ENCODE results near the gene SLC6A19.

SLC6A19 gene

DNA sequence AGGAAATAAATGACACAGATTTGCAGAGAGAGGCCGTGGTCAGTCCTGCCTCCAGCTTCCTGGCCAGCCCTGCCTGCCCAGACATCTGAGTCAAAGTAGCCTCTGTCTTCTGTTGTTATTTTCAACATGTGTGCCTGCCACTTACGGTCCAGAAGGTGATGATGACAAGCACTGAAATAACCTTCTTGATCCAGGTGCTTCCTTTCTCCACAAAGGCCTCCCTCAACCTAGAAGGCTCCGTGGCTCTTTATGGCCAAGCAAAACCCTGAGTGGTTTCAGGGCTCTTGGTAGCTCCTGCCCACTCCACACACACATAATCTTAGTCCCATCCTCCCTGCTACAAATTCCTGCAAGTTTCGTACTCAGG is 34.1 kb upstream of the SLC6A19 start:
- no peak for DNase-seq

DNA sequence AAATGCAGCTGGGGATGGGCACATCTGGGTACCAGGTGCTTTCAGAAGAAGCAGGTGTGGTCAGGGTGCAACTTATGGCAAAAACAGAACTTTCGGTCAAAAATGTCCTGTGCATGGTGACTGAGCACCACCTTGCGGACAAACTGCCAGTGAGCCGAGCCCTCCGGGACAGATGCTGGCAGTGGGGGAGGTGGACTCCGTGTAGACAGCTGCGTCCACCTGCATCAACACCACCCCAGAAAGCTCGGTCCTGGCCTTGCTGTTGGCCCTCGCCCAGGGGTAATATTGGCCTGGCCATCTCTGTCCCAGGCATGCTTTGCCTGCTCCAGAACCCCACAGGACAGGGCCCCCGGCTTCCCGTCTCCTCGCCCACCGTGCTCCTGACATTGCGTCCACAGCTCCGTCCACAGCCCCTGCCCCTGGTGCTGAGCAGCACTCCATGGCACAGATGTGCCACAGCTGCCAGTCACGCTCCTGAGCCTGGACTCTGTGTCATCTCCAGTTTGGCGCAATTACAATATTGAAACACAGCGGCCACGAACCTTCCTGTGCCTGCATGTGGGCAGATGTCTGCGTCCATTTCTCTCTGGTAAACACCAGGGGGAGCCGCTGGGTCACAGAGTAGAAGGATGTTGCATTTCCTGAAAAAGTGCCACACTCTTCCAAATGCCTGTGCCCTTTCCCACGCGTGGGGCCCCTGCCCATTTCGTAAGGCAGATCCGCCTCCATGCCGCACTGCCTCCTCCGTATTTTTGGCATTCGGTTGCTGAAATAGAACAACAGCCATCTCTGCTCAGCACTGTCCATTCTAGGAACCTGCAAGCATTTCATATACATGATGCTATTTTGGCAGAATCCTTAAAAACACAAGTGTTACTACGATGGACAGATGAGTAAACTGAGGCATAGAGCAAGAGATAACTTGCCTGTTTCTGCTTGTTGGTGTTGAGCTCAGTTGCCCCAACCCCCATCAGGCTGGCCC is 33.4 kb upstream of the SLC6A19 start:
- DNase-seq: peak; percentile 82

DNA sequence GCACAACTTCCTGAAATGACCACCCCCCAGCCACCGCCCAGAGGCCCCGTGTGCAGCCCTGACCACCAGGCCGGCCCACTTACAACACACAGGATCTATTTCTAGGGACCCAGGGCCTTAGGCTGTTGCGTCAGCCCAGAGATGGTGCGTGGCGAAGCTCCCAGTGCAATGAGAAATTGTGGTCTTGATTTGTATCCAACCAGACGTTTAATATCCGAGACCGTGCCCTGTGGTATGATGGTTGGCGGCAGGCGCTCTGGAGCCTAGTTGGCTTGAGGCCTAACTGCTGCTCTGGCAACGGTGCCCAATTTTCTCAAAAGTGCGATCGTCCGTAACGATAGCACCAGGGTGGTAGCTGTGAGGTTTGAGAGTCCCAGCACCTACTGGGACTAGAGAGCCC is 32.6 kb upstream of the SLC6A19 start:
- DNase-seq: no peak

DNA sequence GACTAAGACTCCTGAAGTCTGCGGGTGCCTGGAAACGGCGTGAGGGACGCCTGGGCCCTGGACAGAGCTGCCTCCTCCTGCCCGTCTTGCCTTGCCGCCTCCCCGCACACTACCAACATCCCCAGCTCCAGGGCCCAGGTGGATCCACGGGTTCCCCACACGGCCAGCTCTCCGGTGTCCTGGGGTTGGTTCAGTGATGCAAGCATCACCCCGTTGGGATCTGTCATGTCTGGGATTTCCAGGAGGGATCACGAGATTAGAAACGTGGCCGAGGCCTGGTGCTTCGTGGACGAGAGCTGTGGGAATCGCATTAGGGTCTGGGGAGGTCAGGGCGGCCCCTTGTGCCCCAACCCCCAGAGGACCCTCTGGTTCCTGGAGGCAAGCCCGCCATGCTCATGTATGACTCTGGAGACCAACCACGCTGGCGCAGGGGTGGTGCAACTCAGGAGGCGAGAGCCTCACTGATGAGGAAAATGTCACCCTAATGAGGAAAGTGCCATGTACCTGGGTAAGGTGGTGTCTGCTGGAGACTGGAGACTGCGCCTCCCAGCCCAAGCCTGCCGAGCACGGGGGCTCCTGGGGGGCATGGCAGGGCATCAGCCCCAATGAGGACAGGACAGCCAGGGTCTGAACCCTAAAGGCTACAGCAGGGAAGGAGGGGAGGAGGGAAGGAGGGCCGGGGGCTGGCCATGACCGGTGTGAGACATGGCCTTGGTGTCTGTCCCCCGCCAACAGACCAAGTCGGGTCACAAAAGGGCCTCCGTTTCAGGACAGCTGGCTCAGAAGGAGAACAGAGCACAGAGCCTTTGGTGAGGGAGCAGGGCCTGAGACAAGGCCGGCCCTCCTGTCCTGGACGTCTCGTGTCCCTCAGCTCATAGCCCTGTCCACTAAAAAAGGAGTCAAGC is 31.9 kb upstream of the SLC6A19 start:
- no peak for DNase-seq

DNA sequence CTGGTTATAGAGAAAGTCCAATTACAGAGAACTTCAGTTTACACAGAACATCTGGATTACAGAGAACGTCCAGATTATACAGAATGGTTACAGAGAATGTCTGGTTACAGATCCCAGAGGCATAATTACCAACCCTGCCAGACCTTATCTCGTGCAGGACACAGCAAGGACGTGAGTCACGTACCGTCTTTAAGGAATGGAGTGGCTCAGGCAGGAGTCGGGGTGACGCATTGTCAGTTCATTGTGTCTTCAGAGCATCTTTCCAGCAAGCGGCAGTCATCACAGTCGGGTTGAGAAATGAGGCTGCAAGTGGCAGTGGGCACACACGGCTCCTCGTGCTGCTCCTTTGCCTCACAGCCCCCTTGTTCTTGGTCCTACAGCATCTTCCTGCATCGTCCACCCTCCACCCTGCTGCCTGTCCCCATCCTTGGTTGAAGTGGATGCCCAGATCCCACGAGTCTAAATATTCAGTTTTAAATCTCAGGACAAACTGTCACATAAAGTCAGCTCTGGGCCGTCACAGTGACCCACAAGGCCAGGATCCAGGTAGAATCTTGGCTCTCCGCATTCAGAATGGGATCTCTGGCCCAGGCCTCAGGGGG is 30.0 kb upstream of the SLC6A19 start:
- no peak for DNase-seq

DNA sequence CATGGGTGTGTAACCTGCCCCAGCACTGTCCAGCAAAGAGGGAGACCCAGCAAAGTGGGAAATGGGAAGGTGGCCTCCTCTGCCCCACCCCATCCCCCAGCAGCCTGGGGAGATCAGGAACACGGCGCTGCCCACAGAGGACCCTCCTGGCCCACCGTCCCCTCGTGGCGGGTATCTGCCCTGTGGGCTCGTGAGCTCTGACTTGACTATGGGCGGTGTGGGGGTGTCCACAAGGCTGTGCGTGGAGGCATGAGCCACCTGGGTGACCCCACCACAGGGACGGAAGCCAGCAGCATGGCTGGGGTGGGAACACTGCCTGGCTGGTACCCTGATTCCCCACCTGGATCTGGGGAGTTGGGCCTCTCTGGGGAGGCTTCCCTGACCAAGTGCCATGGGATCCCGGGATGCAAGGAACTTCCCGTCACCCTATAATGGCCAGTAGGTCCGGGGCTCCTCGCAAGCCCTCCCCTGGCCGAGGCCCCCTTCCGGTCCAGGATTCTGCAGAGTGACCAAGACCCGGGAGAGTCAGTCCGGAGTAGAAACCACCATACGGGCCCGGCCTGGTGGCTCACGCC is 29.3 kb upstream of the SLC6A19 start:
- no peak for DNase-seq

DNA sequence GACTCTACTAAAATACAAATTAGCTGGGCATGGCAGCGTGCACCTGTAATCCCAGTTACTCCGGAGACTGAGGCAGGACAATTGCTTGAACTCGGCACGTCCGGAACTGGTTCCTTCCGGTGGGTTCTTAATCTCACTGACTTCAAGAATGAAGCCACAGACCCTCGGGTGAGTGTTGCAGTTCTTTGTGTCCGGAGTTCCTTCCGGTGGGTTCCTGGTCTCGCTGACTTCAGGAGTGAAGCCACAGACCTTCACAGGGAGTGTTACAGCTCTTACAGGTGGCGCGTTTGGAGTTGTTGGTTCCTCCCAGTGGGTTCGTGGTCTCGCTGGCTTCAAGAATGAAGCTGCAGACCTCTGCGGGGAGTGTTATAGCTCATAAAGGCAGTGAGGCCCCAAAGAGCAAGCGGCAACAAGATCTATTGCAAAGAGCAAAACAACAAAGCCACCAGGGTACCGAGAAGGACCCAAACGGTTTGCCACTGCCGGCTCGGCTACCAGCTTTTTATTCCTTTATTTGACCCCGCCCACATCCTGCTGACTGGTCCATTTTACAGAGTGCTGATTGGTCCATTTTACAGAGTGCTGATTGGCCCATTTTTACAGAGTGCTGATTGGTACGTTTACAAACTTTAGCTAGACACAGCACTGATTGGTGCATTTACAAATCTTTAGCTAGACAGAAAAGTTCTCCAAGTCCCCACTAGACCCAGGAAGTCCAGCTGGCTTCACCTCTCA is 28.6 kb upstream of the SLC6A19 start:
- no peak for DNase-seq

DNA sequence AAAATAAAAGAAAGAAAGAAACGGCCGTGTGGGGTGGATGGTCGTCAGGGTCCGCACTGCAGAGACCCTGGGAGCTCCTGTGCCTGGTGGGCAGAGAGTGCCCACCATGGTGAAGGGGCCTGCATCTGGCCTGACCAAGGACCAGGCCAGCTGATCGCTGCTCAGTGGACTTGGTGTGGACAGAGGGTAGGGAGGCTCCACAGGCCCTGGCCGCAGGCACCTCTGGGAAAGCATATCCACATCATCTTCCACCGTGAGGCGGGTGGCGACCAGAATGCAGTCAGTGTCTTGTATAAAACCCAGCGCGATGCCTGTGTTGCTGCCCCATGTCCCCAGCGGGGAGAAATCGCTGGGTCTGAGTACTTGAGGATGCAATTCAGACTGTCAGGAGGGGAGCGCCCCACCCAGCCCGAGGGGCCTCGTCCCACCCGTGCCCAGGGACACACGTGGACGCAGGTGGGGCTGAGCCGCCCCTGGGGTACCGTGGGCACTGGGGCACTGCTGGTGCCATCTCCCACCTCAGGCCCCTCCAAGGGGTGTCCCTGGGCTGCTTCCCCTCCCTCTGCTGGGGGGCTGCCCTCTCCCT is 27.8 kb upstream of the SLC6A19 start:
- no peak for DNase-seq

DNA sequence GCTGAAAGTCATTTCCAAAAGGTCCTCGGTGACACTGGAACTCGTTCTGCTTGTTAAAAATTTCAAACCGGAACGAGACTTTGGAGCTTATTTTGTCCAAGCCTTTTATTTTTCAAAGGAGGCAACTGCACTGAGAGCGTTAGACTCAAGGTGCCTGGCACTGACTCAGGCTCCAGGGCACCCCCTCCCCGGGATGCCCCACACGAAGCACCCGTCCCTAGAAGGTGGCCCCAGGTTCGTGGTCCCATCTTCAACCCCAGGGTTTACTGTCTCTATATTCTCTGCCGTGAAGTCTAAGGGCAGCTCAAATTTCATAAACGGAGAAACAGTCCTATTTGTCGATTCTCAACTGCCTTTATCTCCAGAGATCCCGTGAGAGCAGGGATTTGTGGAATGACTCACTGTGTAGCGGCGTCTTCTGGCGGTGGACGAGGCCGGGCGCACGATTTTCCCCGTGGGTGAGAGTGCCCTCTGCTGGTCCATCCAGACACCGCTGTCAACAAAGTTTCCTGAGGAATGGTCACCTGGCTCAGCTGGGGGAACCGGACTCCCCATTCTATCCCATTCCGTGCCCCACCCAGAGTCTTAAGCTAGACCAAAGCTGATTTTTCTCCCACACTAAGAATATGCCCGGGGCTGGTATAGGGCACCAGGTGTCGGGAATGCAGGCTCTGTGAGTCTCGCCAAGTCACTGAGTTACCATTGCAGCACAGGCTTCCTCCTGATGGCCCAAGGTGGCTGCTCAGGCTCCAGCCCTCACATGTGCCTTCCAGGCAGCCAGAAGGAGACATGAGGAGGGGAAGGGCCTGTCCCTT is 27.1 kb upstream of the SLC6A19 start:
- DNase-seq: peak; percentile 53

DNA sequence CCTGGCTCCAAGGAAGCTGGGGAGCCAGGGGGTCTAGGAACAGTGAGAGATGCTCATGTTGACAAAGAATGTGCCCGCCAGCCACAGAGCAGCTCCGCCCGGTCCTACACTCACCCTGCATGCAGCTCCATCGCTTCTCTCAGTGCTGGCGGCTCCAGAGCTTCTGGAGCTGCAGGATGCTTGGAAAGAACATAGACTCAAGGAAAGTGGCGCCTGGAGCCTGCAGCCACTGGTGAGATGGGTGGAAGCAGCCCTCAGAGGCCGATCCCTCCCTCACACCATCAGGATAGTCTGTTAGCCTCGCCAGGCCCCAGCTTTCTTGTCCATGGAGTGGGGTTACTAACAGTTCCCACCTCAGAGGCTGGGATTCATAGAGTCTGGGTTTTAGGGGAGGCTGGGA is 26.4 kb upstream of the SLC6A19 start:
- DNase-seq: no peak

DNA sequence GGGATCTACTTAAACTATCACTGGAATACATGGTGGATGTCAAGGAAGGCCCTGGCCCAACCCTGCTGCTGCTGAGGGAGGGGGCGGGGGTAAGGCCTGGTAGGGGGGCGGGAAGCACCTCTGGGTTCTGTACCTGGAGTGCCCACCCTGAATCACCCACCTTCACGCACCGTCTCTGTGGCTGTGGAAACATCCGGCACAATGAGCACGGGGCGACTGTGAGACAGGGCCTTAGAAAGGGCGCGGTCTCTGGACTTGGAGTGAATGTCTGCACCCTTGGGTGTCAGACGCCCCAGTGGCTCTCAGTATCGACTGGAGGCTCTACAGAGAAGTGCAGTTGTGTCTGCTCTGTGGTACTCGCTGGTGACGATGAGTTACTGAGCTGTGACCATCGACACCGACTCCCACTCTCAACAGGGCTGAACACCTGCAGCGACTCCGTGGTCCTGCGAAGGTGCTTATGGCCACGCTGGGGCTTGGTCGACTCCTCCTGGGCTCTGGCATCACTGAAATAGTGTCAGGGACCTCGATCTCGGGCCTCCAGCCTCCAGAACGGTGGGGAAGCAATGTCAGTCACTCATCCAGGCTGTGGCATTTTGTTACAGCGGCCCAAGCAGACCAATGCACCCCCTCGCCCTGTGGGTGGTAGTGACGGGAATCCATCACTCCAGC is 25.5 kb upstream of the SLC6A19 start:
- DNase-seq: no peak

DNA sequence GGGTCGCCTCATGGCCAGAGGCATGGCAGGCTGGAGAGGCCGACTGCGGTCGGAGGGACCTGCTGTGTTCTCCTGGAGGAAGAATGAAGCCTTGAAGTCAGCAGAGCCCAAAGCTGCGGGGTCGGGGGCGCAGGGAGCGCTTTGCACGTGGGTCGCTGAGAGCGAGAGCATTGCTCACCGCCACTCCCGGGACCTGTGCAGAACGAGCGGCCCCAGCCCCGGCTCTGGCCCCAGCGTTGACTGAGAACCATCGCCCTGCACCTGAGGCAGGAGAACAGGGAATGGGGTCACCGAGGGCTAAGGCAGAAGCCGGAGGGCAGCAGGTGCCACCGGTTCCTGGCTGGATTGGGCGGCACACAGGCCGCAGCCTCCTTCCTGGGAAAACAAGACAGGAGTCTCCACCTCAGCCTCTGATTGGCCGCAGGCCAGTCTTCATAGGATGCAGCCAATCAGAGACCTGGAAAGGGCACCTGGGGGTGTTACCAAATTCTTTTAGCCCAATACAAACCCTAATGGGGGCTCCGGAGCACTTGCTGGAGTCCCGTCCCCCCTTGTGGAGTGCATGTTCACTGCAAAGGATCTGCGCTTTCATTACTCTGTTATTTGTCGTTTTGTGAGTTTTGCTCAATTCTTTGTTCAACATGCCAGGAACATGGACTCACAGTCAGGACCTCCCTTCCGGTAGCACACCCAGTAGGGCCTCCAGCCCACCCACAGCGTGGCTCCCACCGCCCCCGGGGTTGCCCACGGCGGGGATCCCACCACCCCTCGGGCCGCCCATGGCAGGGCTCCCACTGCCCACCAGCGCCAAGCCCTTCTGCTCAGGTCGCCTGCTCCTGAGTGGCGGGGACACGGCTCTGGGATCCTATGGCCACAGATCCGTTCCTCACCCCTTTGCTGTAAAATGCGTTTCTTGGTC is 24.7 kb upstream of the SLC6A19 start:
- DNase-seq: peak; percentile 33

DNA sequence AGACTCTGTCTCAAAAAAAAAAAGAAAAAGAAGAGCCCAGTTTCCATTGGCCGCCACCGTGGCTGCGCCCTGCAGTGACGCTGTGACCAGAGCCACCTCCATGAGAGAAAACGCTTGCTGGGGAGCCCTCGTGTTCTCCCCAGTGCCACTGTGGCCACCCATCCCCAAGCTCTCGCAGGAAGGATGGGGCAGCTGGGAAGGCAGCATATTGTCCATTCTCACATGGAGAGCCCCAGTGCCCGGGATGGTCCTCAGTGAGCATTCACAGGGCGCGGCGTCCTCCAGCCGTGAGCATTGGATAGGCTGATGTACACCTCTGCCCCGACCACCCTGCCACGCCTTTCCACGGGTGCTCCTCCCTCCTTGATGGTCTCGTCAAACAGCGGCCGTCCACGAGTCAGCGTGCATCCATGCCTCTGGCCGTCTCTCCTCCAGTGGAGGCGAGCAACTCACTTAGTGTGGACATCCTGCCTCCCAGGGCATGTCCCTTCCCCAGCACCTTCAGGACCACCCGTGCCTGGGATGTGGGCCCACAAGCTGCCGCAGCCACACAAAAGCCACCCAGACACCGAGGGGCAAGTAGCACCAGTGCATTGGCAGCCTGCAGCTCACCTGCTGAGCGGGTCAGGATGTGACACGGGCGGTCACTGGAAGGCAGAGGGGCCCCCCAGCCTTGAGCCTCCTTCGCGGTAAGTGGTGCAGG is 23.4 kb upstream of the SLC6A19 start:
- DNase-seq: no peak

DNA sequence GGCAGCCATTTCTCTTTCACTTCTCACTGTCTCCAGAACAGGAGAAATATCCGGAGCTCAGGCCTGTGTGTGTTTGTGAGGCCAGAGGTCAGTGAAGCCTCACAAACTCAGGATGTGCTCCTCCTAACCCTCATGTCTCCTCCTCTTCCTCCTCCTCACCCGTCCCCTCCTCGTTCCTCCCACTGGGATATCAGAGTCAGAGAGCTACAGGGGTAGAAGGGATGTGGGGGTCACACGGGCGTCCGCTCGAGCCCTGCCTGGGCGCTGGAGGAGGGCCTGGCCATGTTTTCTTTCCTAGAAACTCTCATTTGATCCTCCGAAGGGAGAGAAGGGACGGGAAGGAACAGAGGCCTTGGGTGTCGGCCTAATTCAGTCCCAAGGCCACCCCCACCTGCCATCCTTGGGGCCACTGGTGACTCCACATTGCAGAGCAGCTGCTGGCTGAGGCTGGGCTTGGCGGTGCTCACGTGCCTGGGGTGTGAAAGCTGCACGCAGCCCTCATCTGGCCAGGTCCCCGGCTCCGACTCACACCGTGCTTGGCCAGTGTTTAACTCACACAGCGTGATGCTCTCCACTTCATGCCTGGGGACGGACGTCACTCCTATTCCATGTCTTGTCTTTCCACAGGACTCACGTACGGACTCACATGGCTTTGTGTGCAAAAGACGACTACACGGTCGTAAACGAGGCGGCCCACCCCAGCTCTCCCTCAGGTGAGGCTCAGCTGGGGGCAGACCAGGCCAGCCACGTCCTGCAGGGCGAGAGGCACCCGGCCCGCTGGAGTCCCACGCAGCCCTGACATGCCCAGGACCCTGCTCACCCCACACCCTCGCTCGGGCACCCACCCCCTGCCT is 22.6 kb upstream of the SLC6A19 start:
- no peak for DNase-seq

DNA sequence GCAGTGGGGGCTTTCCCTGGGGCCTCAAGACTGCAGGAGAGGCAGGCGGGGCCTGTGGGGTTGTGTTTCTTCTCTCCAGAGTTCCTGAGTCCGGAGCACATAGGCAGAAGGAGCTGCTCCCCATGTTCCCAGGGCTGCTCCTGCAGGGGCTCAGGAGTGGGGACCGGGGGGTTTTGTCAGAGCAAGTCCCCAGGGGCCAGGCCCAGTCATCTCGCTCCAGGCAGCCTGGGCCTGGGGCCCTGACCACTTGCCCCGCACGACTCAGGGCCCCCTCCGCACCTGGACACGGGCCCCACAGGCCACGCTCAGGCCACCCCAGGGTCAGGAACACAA is 22.0 kb upstream of the SLC6A19 start:
- no peak for DNase-seq

DNA sequence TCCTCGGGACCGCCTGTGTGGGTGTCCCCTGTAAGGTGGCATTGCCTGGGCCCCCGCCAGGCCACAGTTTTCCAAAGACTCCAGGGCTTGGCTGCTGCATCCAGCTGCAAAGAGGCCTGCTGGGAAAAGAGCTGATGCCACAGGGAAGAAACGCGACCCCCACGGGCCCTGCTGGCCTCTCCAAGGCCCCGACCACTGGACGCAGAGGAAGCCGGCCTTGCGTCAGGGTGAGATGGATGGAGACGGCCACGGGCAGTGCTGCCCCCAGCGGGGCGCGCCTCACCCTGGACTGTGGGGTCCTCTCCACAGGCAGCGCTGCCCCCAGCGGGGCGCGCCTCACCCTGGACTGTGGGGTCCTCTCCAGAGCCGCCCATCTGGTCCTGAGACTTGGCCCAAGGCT is 21.3 kb upstream of the SLC6A19 start:
- DNase-seq: no peak

DNA sequence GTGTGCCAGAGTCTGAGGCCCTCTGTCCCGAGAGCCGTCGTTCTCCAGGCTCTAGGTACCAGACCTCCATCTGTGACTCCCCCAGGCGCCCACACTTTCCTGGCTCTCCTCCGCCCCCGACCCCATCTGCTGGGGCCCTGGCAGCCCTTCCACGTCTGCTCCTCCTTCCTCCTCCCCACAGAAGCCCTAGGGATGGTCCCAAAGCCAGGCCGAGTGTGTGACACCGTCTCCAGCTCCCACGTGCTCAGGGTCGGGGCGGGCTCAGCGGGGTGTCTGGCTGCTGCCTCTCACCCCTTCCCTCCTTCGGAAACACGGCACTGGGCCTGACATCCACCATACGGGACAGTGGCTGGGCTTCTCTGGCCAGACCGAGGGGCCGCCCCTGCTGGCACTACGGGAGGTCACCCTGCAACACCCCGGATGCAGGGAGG is 20.5 kb upstream of the SLC6A19 start:
- DNase-seq: no peak

Measured in NCI-H774 (cell line).